GM18909 (cell line): ENCODE measurements around the gene RNU7-1.
A peak's percentile ranks its signal among the peaks of the same experiment; 100 is the strongest.

Experiments
- ATAC-seq: cut with Tn5 transposase; IDR thresholded peaks from one replicate; pipeline ENCODE4 v1.9.1; 2021; ENCODE audit warnings: mild to moderate bottlenecking; ENCODE audit not compliant: unreplicated experiment, poor library complexity

Gene RNU7-1

GRCh38 chr12:6962285-6963015 lies 18.8 kb downstream of the RNU7-1 start:
- ATAC-seq: no peak

GRCh38 chr12:6963016-6963731 lies 19.6 kb downstream of the RNU7-1 start:
- ATAC-seq: no peak

GRCh38 chr12:6963791-6964413 lies 20.3 kb downstream of the RNU7-1 start:
- ATAC-seq: no peak

GRCh38 chr12:6964605-6965025 lies 21.0 kb downstream of the RNU7-1 start:
- no peak for ATAC-seq

- ATAC-seq: peak; percentile 50
Observed at GRCh38 chr12:6965026-6965661, 21.5 kb downstream of the RNU7-1 start.

GRCh38 chr12:6965714-6966113 lies 22.1 kb downstream of the RNU7-1 start:
- no peak for ATAC-seq

- no peak for ATAC-seq
Observed at GRCh38 chr12:6966351-6966750, 22.7 kb downstream of the RNU7-1 start.

- ATAC-seq: no peak
Observed at GRCh38 chr12:6967651-6968100, 24.1 kb downstream of the RNU7-1 start.

GRCh38 chr12:6968426-6968825 lies 24.8 kb downstream of the RNU7-1 start:
- no peak for ATAC-seq

- peak; percentile 35 for ATAC-seq
Observed at GRCh38 chr12:6970096-6970527, 26.5 kb downstream of the RNU7-1 start.

- no peak for ATAC-seq
Observed at GRCh38 chr12:6974180-6974579, 30.6 kb downstream of the RNU7-1 start.

- ATAC-seq: no peak
Observed at GRCh38 chr12:6975297-6976032, 31.8 kb downstream of the RNU7-1 start.

GRCh38 chr12:6977653-6978052 lies 34.0 kb downstream of the RNU7-1 start:
- ATAC-seq: no peak

- ATAC-seq: no peak
Observed at GRCh38 chr12:6978188-6978587, 34.6 kb downstream of the RNU7-1 start.

GRCh38 chr12:6978611-6979011 lies 35.0 kb downstream of the RNU7-1 start:
- no peak for ATAC-seq

- no peak for ATAC-seq
Observed at GRCh38 chr12:6979021-6979420, 35.4 kb downstream of the RNU7-1 start.

GRCh38 chr12:6979453-6979852 lies 35.8 kb downstream of the RNU7-1 start:
- ATAC-seq: no peak

- ATAC-seq: no peak
Observed at GRCh38 chr12:6980075-6980474, 36.5 kb downstream of the RNU7-1 start.

GRCh38 chr12:6980740-6981139 lies 37.1 kb downstream of the RNU7-1 start:
- ATAC-seq: no peak
